Fibroblast of lung (primary cell): ENCODE data around the gene AIMP1.

ENCODE experiments used
- CTCF ChIP-seq, 2 donors: IDR thresholded peaks in 1 of 2; conservative IDR thresholded peaks in 1 of 2; 1 replicate in 1 of 2; 2 replicates in 1 of 2; pipeline ENCODE4 v1.5.1; 2011 to 2012; ENCODE audit warnings: low read length in 2 of 2, control low read depth in 1 of 2, inconsistent platforms in 1 of 2, low read depth in 1 of 2, mild to moderate bottlenecking in 1 of 2
- EZH2 ChIP-seq: IDR thresholded peaks from 2 replicates; pipeline ENCODE4 v1.5.1; 2012; ENCODE audit warnings: low read length, control low read depth, mild to moderate bottlenecking; ENCODE audit errors: missing control alignments

GRCh38 chr4:106371161-106371560 lies 54.8 kb downstream of the AIMP1 start:
- no peak for TF ChIP-seq CTCF (conservative IDR thresholded peaks at IDR 0.05 in 1 of 2, IDR thresholded peaks at IDR 0.05 in 1 of 2; ENCODE audit: low read depth in 1 of 2, low read length in 2 of 2)
- no peak for TF ChIP-seq EZH2
